ENCODE data around the gene RPS6KA5. TPM values are rescaled to one million over a fixed set of nuclear protein-coding genes. Genes with fewer than 3 reads are reported as not detected.

Gene RPS6KA5
- polyA plus RNA-seq, 2 of the 4 experiments (the other 2 are of a cell fraction), result 2.2 to 4.1 TPM

- TF ChIP-seq CTCF (IDR thresholded peaks at IDR 0.05) (no peak), HOXB5 (CRISPR knock-in tag; IDR thresholded peaks at IDR 0.05) (no peak), NFE2L2 (conservative IDR thresholded peaks at IDR 0.05; ENCODE audit: low read length) (no peak), SMC3 (IDR thresholded peaks at IDR 0.05) (no peak), EHF (CRISPR knock-in tag; IDR thresholded peaks at IDR 0.05) (no peak), HES2 (IDR thresholded peaks at IDR 0.05) (no peak)
- Histone ChIP-seq H3K9me3 (no peaks in the 10 kb centered on the region), H3K4me3 (no peak overlapping the region), H3K27ac (no peak overlapping the region), H3K4me2 (no peak overlapping the region), H3K4me1 (peaks cover 12% of the 10 kb centered on the region; the same call in 2 of the 3 replicates)
- ChIA-PET POLR2A (no interaction called here), CTCF (interaction anchor here (1.4 kb wide), 1 partner anchor 161 kb away, joined by 4 read pairs; no protein-coding TSS in a partner anchor)
- no peak for DNase-seq (ENCODE audit: low read depth in 1 of 2, low spot score in 1 of 2)
- WGBS (ENCODE audit: missing lambda C conversion rate), result 94% methylated on average over 2 of the region's 2 CpGs
- FAIRE-seq, result no peak
- ATAC-seq, result no peak
Observed at GRCh38 chr14:91012045-91012444, 48.4 kb downstream of the RPS6KA5 start.

GRCh38 chr14:91010153-91010533 lies 50.3 kb downstream of the RPS6KA5 start:
- TF ChIP-seq MAFK (IDR thresholded peaks at IDR 0.05; ENCODE audit: partially characterized antibody), result no peak
- TF ChIP-seq ZSCAN20 (CRISPR knock-in tag; IDR thresholded peaks at IDR 0.05), result no peak
- TF ChIP-seq PBX3 (IDR thresholded peaks at IDR 0.05), result no peak
- no peak for TF ChIP-seq EHMT2 (IDR thresholded peaks at IDR 0.05; ENCODE audit: low read depth)
- no peak for TF ChIP-seq JUNB (IDR thresholded peaks at IDR 0.05)
- TF ChIP-seq BCL3 (IDR thresholded peaks at IDR 0.05), result no peak
- no peak for TF ChIP-seq ZC3H11A (IDR thresholded peaks at IDR 0.05)
- TF ChIP-seq EHF (CRISPR knock-in tag; IDR thresholded peaks at IDR 0.05), result no peak
- TF ChIP-seq MAZ (IDR thresholded peaks at IDR 0.05; ENCODE audit: borderline replicate concordance, low read depth, low read length), result no peak
- no peak for TF ChIP-seq USF2 (IDR thresholded peaks at IDR 0.05)
- no peak for TF ChIP-seq CBX2 (IDR thresholded peaks at IDR 0.05; ENCODE audit: borderline replicate concordance, low read depth)
- TF ChIP-seq FOSB (CRISPR knock-in tag; IDR thresholded peaks at IDR 0.05), result no peak
- no peak for TF ChIP-seq NR3C1 (IDR thresholded peaks at IDR 0.05)
- TF ChIP-seq ESRRA (IDR thresholded peaks at IDR 0.05; ENCODE audit: borderline replicate concordance, low read length), result no peak
- TF ChIP-seq KDM1A (IDR thresholded peaks at IDR 0.05; ENCODE audit: low read depth), result no peak
- no peak for TF ChIP-seq FOSL2 (IDR thresholded peaks at IDR 0.05)
- no peak for TF ChIP-seq FOSL2 (CRISPR knock-in tag; IDR thresholded peaks at IDR 0.05)
- TF ChIP-seq TFCP2L1 (CRISPR knock-in tag; IDR thresholded peaks at IDR 0.05), result no peak
- no peak for TF ChIP-seq ELK1 (IDR thresholded peaks at IDR 0.05; ENCODE audit: low read depth, low read length)
- POLR2A ChIA-PET, result no interaction called here
- Histone ChIP-seq H3K4me2 (no peak overlapping the region), H3K9me3 (no peaks in the 10 kb centered on the region), H3K4me1 (peaks cover 17% of the 10 kb centered on the region; the same call in 2 of the 3 replicates), H3K4me3 (no peak overlapping the region), H3K27ac (no peak overlapping the region)
- no peak for FAIRE-seq
- WGBS (ENCODE audit: missing lambda C conversion rate), result 73% methylated on average over 2 of the region's 2 CpGs
- ATAC-seq, result no peak
- DNase-seq (ENCODE audit: low read depth in 1 of 2, low spot score in 1 of 2), result no peak
- CTCF ChIA-PET, result no interaction called here
